HepG2 (cell line): Measurements from ENCODE around the gene RASAL1. TPM values are rescaled to one million over a fixed set of nuclear protein-coding genes. Genes with fewer than 3 reads are reported as not detected.

Experiments
- ATAC-seq: fragments of 200-7000 bp; cut with Tn5 transposase; 3 replicates; pipeline ENCODE4 v1.9.1; 2020; ENCODE audit warnings: mild to moderate bottlenecking, moderate library complexity
- BruUV-seq: library from RNA; stranded (reverse); fragments of 400-500 nt; replicated peaks from 2 replicates; lab custom pipeline; 2021; lab: Mats Ljungman, UMichigan
- CTCF ChIA-PET: fragments of 300-600 bp; formaldehyde crosslinking; extraction: SDS; loops from one replicate; lab custom pipeline; 2021; ENCODE audit warnings: low total read pairs, inconsistent platforms, low intra/inter-chr PET ratio; lab: Yijun Ruan, JAX
- POLR2A ChIA-PET: fragments of 350-600 bp; sonication (Branson Sonifier 250); formaldehyde crosslinking; loops from one replicate; lab custom pipeline; 2020; ENCODE audit warnings: antibody characterized with exemption, inconsistent platforms; lab: Yijun Ruan, JAX
- DNase-seq: peaks from one replicate; pipeline ENCODE4 v3.0.0-alpha.2; 2015; ENCODE audit warnings: low spot score
- FAIRE-seq: peaks from 3 replicates; lab custom pipeline; 2011; peaks lifted over from hg19 to GRCh38; lab: Jason Lieb, UNC
- H2AFZ ChIP-seq: one replicate; pipeline ENCODE4 v1.6.1; 2011; ENCODE audit warnings: low read length, inconsistent platforms
- H3K27ac ChIP-seq: fragments of 300-600 bp; 3 replicates; pipeline ENCODE4 v1.8.0; 2011; ENCODE audit warnings: mixed run types, mild to moderate bottlenecking, mixed read lengths, low read length, inconsistent platforms; ENCODE audit not compliant: insufficient read depth; ENCODE audit errors: extremely low read length
- H3K27me3 ChIP-seq, 2 experiments: fragments of 200-600 bp in 1 of 2; 2 replicates in 1 of 2; 3 replicates in 1 of 2; pipeline versions ENCODE4 v1.6.0 to v1.8.0; 2011; ENCODE audit warnings: low read length in 2 of 2, mild to moderate bottlenecking in 2 of 2, moderate library complexity in 2 of 2, inconsistent platforms in 1 of 2; ENCODE audit not compliant: insufficient read depth in 2 of 2, control insufficient read depth in 1 of 2
- H3K36me3 ChIP-seq, 2 experiments: fragments of 200-600 bp in 1 of 2; replicated peaks in 1 of 2; 2 replicates in 1 of 2; 3 replicates in 1 of 2; pipeline versions ENCODE4 v1.5.1 to v1.8.0; 2011; ENCODE audit warnings: low read length in 2 of 2, inconsistent platforms in 1 of 2; ENCODE audit not compliant: insufficient read depth in 2 of 2, control insufficient read depth in 1 of 2
- H3K4me1 ChIP-seq: 2 replicates; pipeline ENCODE4 v1.5.1; 2012; ENCODE audit warnings: low read length, inconsistent platforms; ENCODE audit not compliant: insufficient read depth
- H3K4me2 ChIP-seq: 2 replicates; pipeline ENCODE4 v1.6.0; 2011; ENCODE audit warnings: low read depth, low read length, inconsistent platforms
- H3K4me3 ChIP-seq, 3 experiments: fragments of 200-600 bp in 1 of 3; sonication (generic), shearing (Covaris generic) in 1 of 3; replicated peaks in 1 of 3; 2 replicates each; pipeline ENCODE4 v1.5.1; 2011 to 2016; ENCODE audit warnings: low read length in 3 of 3, inconsistent platforms in 2 of 3, low read depth in 2 of 3, mild to moderate bottlenecking in 2 of 3, control low read depth in 1 of 3, mixed read lengths in 1 of 3; ENCODE audit not compliant: insufficient read depth in 1 of 3
- H3K79me2 ChIP-seq: one replicate; pipeline ENCODE4 v1.6.1; 2011; ENCODE audit warnings: low read length, inconsistent platforms; ENCODE audit not compliant: insufficient read depth
- H3K9ac ChIP-seq: 2 replicates; pipeline ENCODE4 v1.6.0; 2011; ENCODE audit warnings: mild to moderate bottlenecking, low read depth, low read length, inconsistent platforms; ENCODE audit not compliant: insufficient read depth
- H3K9me3 ChIP-seq: 2 replicates; pipeline ENCODE4 v1.5.1; 2012; ENCODE audit warnings: mild to moderate bottlenecking, low read length
- H4K20me1 ChIP-seq: 2 replicates; pipeline ENCODE4 v1.6.0; 2011; ENCODE audit warnings: inconsistent platforms, mild to moderate bottlenecking, low read length, moderate library complexity; ENCODE audit not compliant: insufficient read depth
- FOXA3 ChIP-seq: IDR thresholded peaks from 2 replicates; pipeline ENCODE4 v1.6.1; 2016; ENCODE audit warnings: missing genetic modification reagents, missing compliant biosample characterization
- FOXP1 ChIP-seq, 2 experiments: fragments of 450-650 bp in 1 of 2; IDR thresholded peaks; 2 replicates each; pipeline ENCODE4 v1.6.1; 2017 to 2018; ENCODE audit warnings: antibody characterized with exemption in 1 of 2
- MTF1 ChIP-seq: sonication (generic); formaldehyde crosslinking; IDR thresholded peaks from 2 replicates; pipeline ENCODE4 v1.5.0; 2020; ENCODE audit warnings: missing genetic modification reagents
- PAXIP1 ChIP-seq: sonication (generic); formaldehyde crosslinking; conservative IDR thresholded peaks from 2 replicates; pipeline ENCODE4 v1.4.0; 2020; ENCODE audit warnings: mild to moderate bottlenecking, missing genetic modification reagents, moderate library complexity
- RBAK ChIP-seq: sonication (generic); formaldehyde crosslinking; IDR thresholded peaks from 2 replicates; pipeline ENCODE4 v1.5.1; 2020; ENCODE audit warnings: mild to moderate bottlenecking, missing genetic modification reagents
- RBM39 ChIP-seq: fragments of 200-400 bp; formaldehyde crosslinking; IDR thresholded peaks from one replicate; pipeline ENCODE4 v1.6.1; 2018; ENCODE audit warnings: antibody characterized with exemption, mild to moderate bottlenecking, low read depth, low read length; ENCODE audit not compliant: poor library complexity, severe bottlenecking
- SP2 ChIP-seq: sonication (generic); formaldehyde crosslinking; IDR thresholded peaks from 2 replicates; pipeline ENCODE4 v1.5.1; 2020; ENCODE audit warnings: mild to moderate bottlenecking, missing genetic modification reagents
- THAP7 ChIP-seq: sonication (generic); formaldehyde crosslinking; IDR thresholded peaks from 2 replicates; pipeline ENCODE4 v1.8.1; 2023; ENCODE audit warnings: mild to moderate bottlenecking, missing genetic modification reagents
- ZFY ChIP-seq: sonication (generic); formaldehyde crosslinking; IDR thresholded peaks from 2 replicates; pipeline ENCODE4 v1.4.0; 2020; ENCODE audit warnings: missing genetic modification reagents
- ZNF17 ChIP-seq: sonication (generic); formaldehyde crosslinking; IDR thresholded peaks from 2 replicates; pipeline ENCODE4 v1.5.0; 2020; ENCODE audit warnings: mild to moderate bottlenecking, missing genetic modification reagents
- ZNF501 ChIP-seq: sonication (generic); formaldehyde crosslinking; IDR thresholded peaks from 2 replicates; pipeline ENCODE4 v1.5.1; 2020; ENCODE audit warnings: mild to moderate bottlenecking, moderate library complexity, missing genetic modification reagents
- ZNF607 ChIP-seq: sonication (generic); formaldehyde crosslinking; IDR thresholded peaks from 2 replicates; pipeline ENCODE4 v1.5.1; 2020; ENCODE audit warnings: missing genetic modification reagents, mild to moderate bottlenecking, borderline replicate concordance
- ZNF614 ChIP-seq: IDR thresholded peaks from 2 replicates; pipeline ENCODE4 v1.6.1; 2018; ENCODE audit warnings: missing biosample characterization, missing genetic modification reagents, inconsistent platforms, borderline replicate concordance
- WGBS: methylation state at CpG from one replicate; pipeline ENCODE4 v1.1.6; 2017; ENCODE audit warnings: low lambda C conversion rate; 5-methylcytosine and 5-hydroxymethylcytosine counted together
- in situ Hi-C: cut with HindIII; loops from 2 replicates; pipeline ENCODE4 v1.10.0; 2017; ENCODE audit warnings: low pct_unique_long_range_greater_than_20kb; ENCODE audit not compliant: extremely low pct_ligation_motif_present
- intact Hi-C: fragments of 100-400 bp; cut with micrococcal nuclease; formaldehyde crosslinking; loops from one replicate; pipeline ENCODE4 v1.10.0; 2022; ENCODE audit not compliant: unreplicated experiment
- polyA plus RNA-seq, 8 experiments: library from polyadenylated mRNA; depleted of rRNA in 3 of 8; stranded (reverse) in 7 of 8; unstranded in 1 of 8; fragments of >200 nt; fragmentation: Illumina TruSeq in 4 of 8; extraction: Trizol in 4 of 8; gene quantifications; 2 replicates each; pipeline versions ENCODE4 v1.2.1 to v1.2.3, GENCODE V29; 2011 to 2016; ENCODE audit warnings: low read depth in 4 of 8, missing spikeins in 1 of 8, mixed read lengths in 1 of 8; ENCODE audit not compliant: insufficient read depth in 1 of 8
- total RNA-seq, 5 experiments: library from RNA; depleted of rRNA; stranded (reverse); fragments of >200 nt; fragmentation: Illumina TruSeq; extraction: Trizol; gene quantifications; 2 replicates each; pipeline ENCODE4 v1.2.3, GENCODE V29; 2016; ENCODE audit warnings: low read depth in 1 of 5
- TF ChIP-seq, protein P1 (sequence below): sonication (generic); formaldehyde crosslinking; conservative IDR thresholded peaks from 2 replicates; pipeline ENCODE4 v1.8.0; 2022; ENCODE audit warnings: missing genetic modification reagents

Gene RASAL1
- total and polyA plus RNA-seq, 2 of the 13 experiments (the other 11 are each of a cell fraction or from before 2014, with no cell fraction given) = not detected

DNA sequence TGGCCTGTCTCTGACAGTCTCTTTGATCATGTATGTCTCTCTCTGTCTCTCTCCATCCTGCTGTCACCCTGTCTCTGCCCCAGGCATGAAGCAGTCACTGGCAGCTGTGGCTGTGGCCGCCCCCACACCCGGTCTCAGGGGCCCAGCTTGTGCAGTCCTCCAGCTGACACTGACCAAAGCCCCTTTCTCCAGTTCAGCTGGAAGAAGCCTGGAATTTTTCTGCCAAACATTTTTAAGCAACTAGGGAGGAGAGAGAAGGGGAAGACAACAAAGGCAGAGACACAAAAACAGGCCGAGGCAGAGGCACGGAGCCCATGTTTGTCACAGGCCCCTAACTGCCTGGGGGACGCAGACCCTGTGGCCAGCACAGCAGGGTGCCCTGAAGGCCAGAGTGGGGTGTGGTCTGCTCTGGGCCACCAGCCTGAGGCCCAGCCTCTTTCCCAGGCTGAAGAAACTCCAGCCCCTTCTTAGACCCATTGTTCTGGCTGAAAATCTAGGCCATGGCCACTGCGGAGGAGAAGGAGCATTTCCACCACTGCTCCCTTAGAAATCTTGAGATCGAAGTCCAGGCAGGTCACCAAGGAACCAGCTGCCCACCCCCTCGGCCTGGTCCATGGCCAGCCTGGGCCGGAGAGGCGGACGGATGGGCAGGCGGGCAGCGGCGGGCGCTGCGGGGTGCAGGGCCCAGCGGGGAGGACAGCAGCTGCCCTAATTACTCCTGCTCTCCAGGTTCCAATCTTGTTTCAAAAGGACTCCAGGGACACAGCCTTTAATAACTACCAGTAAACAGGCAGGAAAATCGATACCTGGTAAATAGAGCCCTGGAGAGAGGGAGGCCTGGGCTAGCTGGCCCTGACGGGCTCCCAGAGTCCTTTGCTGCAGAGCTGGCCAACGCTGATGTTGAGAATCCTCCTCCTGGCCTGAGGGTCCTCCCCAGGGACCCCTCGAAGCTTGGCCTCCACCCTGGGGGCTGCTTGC lies 64.1 kb downstream of the RASAL1 start:
- WGBS = 11% methylated on average over 15 of the region's 21 CpGs
- H3K4me2 ChIP-seq = peak overlapping the region; percentile 68
- in situ Hi-C loops = no loop called here
- no peak overlapping the region for H3K27ac ChIP-seq
- CTCF ChIA-PET = no interaction called here
- peaks cover 23% of the 10 kb centered on the region for H3K4me1 ChIP-seq
- BruUV-seq = no TSS peak
- no peak overlapping the region for H3K9ac ChIP-seq
- peaks cover 8 to 19% of the 10 kb centered on the region in 2 experiments; a peak in 4 of 5 replicates for H3K27me3 ChIP-seq
- H4K20me1 ChIP-seq = no peaks in the 10 kb centered on the region
- DNase-seq (peak; percentile 24), FAIRE-seq (no peak), ATAC-seq (peak; percentile 91)
- no peaks in the 10 kb centered on the region for H3K79me2 ChIP-seq
- POLR2A ChIA-PET = no interaction called here
- H2AFZ ChIP-seq = no peak overlapping the region
- peak overlapping the region in 1 of 3 experiments; percentile 57; a peak in 2 of 6 replicates for H3K4me3 ChIP-seq
- no peaks in the 10 kb centered on the region for H3K36me3 ChIP-seq
- intact Hi-C loops = no loop called here
- no peaks in the 10 kb centered on the region for H3K9me3 ChIP-seq
- TF ChIP-seq ZNF607 (CRISPR knock-in tag) (peak; percentile 61; the same call in 1 of the 2 replicates), RBAK (CRISPR knock-in tag) (no peak), FOXA3 (peak; percentile 81), SP2 (CRISPR knock-in tag) (0 out of 2 replicates have a peak, but pooled peaks have one; percentile 15), THAP7 (CRISPR knock-in tag) (no peak), ZNF17 (CRISPR knock-in tag) (no peak), PAXIP1 (peak; percentile 61), ZNF501 (CRISPR knock-in tag) (0 out of 2 replicates have a peak, but pooled peaks have one; percentile 23), FOXP1 (IDR thresholded peaks at IDR 0.05) (no peak), FOXP1 (CRISPR knock-in tag; IDR thresholded peaks at IDR 0.05) (peak; percentile 77; the same call in 1 of the 2 replicates), MTF1 (no peak), ZFY (CRISPR knock-in tag) (peak; percentile 60), ZNF614 (CRISPR knock-in tag) (0 out of 2 replicates have a peak, but pooled peaks have one; percentile 16), RBM39 (no peak)
- TF ChIP-seq, protein P1, sequence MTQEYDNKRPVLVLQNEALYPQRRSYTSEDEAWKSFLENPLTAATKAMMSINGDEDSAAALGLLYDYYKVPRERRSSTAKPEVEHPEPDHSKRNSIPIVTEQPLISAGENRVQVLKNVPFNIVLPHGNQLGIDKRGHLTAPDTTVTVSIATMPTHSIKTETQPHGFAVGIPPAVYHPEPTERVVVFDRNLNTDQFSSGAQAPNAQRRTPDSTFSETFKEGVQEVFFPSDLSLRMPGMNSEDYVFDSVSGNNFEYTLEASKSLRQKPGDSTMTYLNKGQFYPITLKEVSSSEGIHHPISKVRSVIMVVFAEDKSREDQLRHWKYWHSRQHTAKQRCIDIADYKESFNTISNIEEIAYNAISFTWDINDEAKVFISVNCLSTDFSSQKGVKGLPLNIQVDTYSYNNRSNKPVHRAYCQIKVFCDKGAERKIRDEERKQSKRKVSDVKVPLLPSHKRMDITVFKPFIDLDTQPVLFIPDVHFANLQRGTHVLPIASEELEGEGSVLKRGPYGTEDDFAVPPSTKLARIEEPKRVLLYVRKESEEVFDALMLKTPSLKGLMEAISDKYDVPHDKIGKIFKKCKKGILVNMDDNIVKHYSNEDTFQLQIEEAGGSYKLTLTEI = no peak
